HEK293T (cell line): ENCODE results near the gene LRP1B.

Experiments used
- CTCF ChIA-PET: fragments of 350-600 bp; formaldehyde crosslinking; extraction: SDS; loops from one replicate; lab custom pipeline; 2021; ENCODE audit warnings: antibody characterized with exemption, inconsistent platforms; lab: Yijun Ruan, JAX
- POLR2A ChIA-PET: fragments of 350-600 bp; formaldehyde crosslinking; extraction: SDS; loops from one replicate; lab custom pipeline; 2020; ENCODE audit warnings: antibody characterized with exemption, inconsistent platforms; lab: Yijun Ruan, JAX
- DNase-seq: peaks from one replicate; pipeline ENCODE4 v3.0.0; 2012; ENCODE audit warnings: mixed read lengths; ENCODE audit errors: extremely low spot score
- ARNT ChIP-seq: fragments of 450-650 bp; IDR thresholded peaks from 2 replicates; pipeline ENCODE4 v1.6.1; 2017; ENCODE audit warnings: mild to moderate bottlenecking
- BHLHE40 ChIP-seq: fragments of 450-650 bp; IDR thresholded peaks from 2 replicates; pipeline ENCODE4 v1.6.1; 2016; ENCODE audit warnings: mild to moderate bottlenecking, moderate library complexity, borderline replicate concordance
- CTBP1 ChIP-seq: fragments of 450-650 bp; IDR thresholded peaks from 2 replicates; pipeline ENCODE4 v1.6.1; 2016; ENCODE audit warnings: borderline replicate concordance
- ELF4 ChIP-seq: fragments of 450-650 bp; IDR thresholded peaks from 2 replicates; pipeline ENCODE4 v1.6.1; 2017; ENCODE audit warnings: antibody characterized with exemption
- FOXA1 ChIP-seq: fragments of 450-650 bp; IDR thresholded peaks from 2 replicates; pipeline ENCODE4 v1.6.1; 2016; ENCODE audit warnings: mild to moderate bottlenecking
- FOXK2 ChIP-seq: fragments of 450-650 bp; IDR thresholded peaks from 2 replicates; pipeline ENCODE4 v1.6.1; 2016; ENCODE audit warnings: mild to moderate bottlenecking
- FOXM1 ChIP-seq: fragments of 450-650 bp; IDR thresholded peaks from 2 replicates; pipeline ENCODE4 v1.6.1; 2017; ENCODE audit warnings: mild to moderate bottlenecking, borderline replicate concordance
- HDGF ChIP-seq: fragments of 450-650 bp; IDR thresholded peaks from 2 replicates; pipeline ENCODE4 v1.6.1; 2017; ENCODE audit warnings: antibody characterized with exemption, borderline replicate concordance
- L3MBTL2 ChIP-seq: fragments of 450-650 bp; conservative IDR thresholded peaks from 2 replicates; pipeline ENCODE4 v1.6.1; 2016; ENCODE audit warnings: mild to moderate bottlenecking
- LEF1 ChIP-seq: fragments of 450-650 bp; IDR thresholded peaks from 2 replicates; pipeline ENCODE4 v1.6.1; 2017; ENCODE audit warnings: mild to moderate bottlenecking, borderline replicate concordance
- NFRKB ChIP-seq: fragments of 450-650 bp; IDR thresholded peaks from 2 replicates; pipeline ENCODE4 v1.6.1; 2016; ENCODE audit warnings: mild to moderate bottlenecking, moderate library complexity
- PKNOX1 ChIP-seq: fragments of 450-650 bp; IDR thresholded peaks from 2 replicates; pipeline ENCODE4 v1.6.1; 2016
- SP1 ChIP-seq: fragments of 450-650 bp; IDR thresholded peaks from 2 replicates; pipeline ENCODE4 v1.6.1; 2017
- SUZ12 ChIP-seq: fragments of 450-650 bp; IDR thresholded peaks from 2 replicates; pipeline ENCODE4 v1.6.1; 2016; ENCODE audit warnings: mild to moderate bottlenecking
- TARDBP ChIP-seq: fragments of 450-650 bp; IDR thresholded peaks from 2 replicates; pipeline ENCODE4 v1.6.1; 2016
- ZNF384 ChIP-seq: fragments of 450-650 bp; IDR thresholded peaks from 2 replicates; pipeline ENCODE4 v1.6.1; 2016

Gene LRP1B

GRCh38 chr2:142131010-142131669, at the start of gene LRP1B:
TSS of gene LRP1B (minus strand) at chr2:142131016. CDS start at chr2:142130729, 287 bp downstream.
- peak; percentile 46 for DNase-seq
- CTCF ChIA-PET, result interaction anchor here (0.6 to 0.7 kb wide), 2 partner anchors 16 to 39 kb away, joined by 3 read pairs; no protein-coding TSS in a partner anchor
- TF ChIP-seq CTBP1 (peak; percentile 75; the same call in 1 of the 2 replicates), SUZ12 (no peak), ELF4 (peak; percentile 25; the same call in 1 of the 2 replicates), PKNOX1 (peak; percentile 91)
- POLR2A ChIA-PET, result interaction anchor here (1.0 kb wide), 1 partner anchor 37 kb away, joined by 3 read pairs; no protein-coding TSS in a partner anchor

GRCh38 chr2:142179686-142180085, 48.9 kb upstream of the LRP1B start:
- ChIA-PET CTCF (interaction anchor here (0.6 kb wide), 1 partner anchor 616 kb away, joined by 3 read pairs; no protein-coding TSS in a partner anchor), POLR2A (no interaction called here)
- no peak for DNase-seq
- TF ChIP-seq SUZ12 (no peak), BHLHE40 (no peak), ARNT (no peak), FOXA1 (no peak), CTBP1 (no peak), NFRKB (no peak), ELF4 (no peak), HDGF (no peak), TARDBP (no peak), ZNF384 (no peak), SP1 (no peak), PKNOX1 (no peak), FOXK2 (no peak)

- ChIA-PET POLR2A (no interaction called here), CTCF (no interaction called here)
- TF ChIP-seq SP1 (no peak), ARNT (no peak), PKNOX1 (no peak), LEF1 (no peak), SUZ12 (no peak), FOXA1 (no peak), L3MBTL2 (no peak), ZNF384 (no peak), HDGF (no peak), CTBP1 (no peak), BHLHE40 (no peak), ELF4 (no peak), TARDBP (no peak), NFRKB (no peak), FOXK2 (no peak), FOXM1 (no peak)
- no peak for DNase-seq
Observed at GRCh38 chr2:142178604-142179003, 47.8 kb upstream of the LRP1B start.

- POLR2A ChIA-PET, result no interaction called here
- no peak for DNase-seq
- TF ChIP-seq HDGF, result no peak
- TF ChIP-seq ZNF384, result no peak
- TF ChIP-seq PKNOX1, result no peak
- TF ChIP-seq LEF1, result no peak
- TF ChIP-seq FOXM1, result no peak
- TF ChIP-seq SP1, result no peak
- TF ChIP-seq SUZ12, result no peak
- TF ChIP-seq L3MBTL2, result no peak
- no peak for TF ChIP-seq FOXK2
- no peak for TF ChIP-seq NFRKB
- TF ChIP-seq CTBP1, result no peak
- no peak for TF ChIP-seq BHLHE40
- no peak for TF ChIP-seq TARDBP
- no peak for TF ChIP-seq FOXA1
- TF ChIP-seq ELF4, result no peak
- TF ChIP-seq ARNT, result no peak
- CTCF ChIA-PET, result no interaction called here
Observed at GRCh38 chr2:142176941-142177340, 46.1 kb upstream of the LRP1B start.

- TF ChIP-seq HDGF (no peak), TARDBP (no peak), NFRKB (no peak), L3MBTL2 (no peak), FOXK2 (no peak), ZNF384 (no peak), CTBP1 (no peak), FOXA1 (no peak), SP1 (no peak), SUZ12 (no peak), FOXM1 (no peak), LEF1 (no peak), PKNOX1 (no peak), ARNT (no peak), ELF4 (no peak), BHLHE40 (no peak)
- peak; percentile 15 for DNase-seq
- POLR2A ChIA-PET, result no interaction called here
- CTCF ChIA-PET, result no interaction called here
Observed at GRCh38 chr2:142175813-142176338, 45.1 kb upstream of the LRP1B start.
